Measurements from ENCODE around the gene ABI3BP. TPM values are rescaled to one million over a fixed set of nuclear protein-coding genes. Genes with fewer than 3 reads are reported as not detected.

The ABI3BP gene
- total RNA-seq, 4 donors from 2014 or later, result 7.9 to 32.6 (median 17.6) TPM

- no peak for TF ChIP-seq POLR2AphosphoS5 (IDR thresholded peaks at IDR 0.05)
- no peak for TF ChIP-seq CTCF (IDR thresholded peaks at IDR 0.05)
- TF ChIP-seq EP300 (IDR thresholded peaks at IDR 0.05; ENCODE audit: low read depth), result no peak
- no peak for TF ChIP-seq POLR2A (IDR thresholded peaks at IDR 0.05)
- in situ Hi-C loops (cut with MboI; ENCODE audit: low pct_ligation_motif_present in 1 of 4, low pct_unique_long_range_greater_than_20kb in 1 of 4, low sequenced_read_pairs in 3 of 4) (no loop called here), intact Hi-C loops (cut with DNase I; ENCODE audit: low total_unique reads) (no loop called here)
- Histone ChIP-seq H3K27me3 (no peaks in the 10 kb centered on the region), H3K36me3 (no peaks in the 10 kb centered on the region), H3K27ac (no peak overlapping the region), H3K4me1 (no peaks in the 10 kb centered on the region), H3K4me3 (no peak overlapping the region), H3K9me3 (no peaks in the 10 kb centered on the region)
- 38 to 44% methylated on average over 2 of the region's 2 CpGs for WGBS, 2 donors (ENCODE audit: low coverage in 1 of 2)
- no peak for DNase-seq
Measured at GRCh38 chr3:100831629-100832028, 161.6 kb downstream of the ABI3BP start.

GRCh38 chr3:100830931-100831330, 162.3 kb downstream of the ABI3BP start:
- H3K36me3 ChIP-seq, result no peaks in the 10 kb centered on the region
- no peaks in the 10 kb centered on the region for H3K4me1 ChIP-seq
- no peaks in the 10 kb centered on the region for H3K9me3 ChIP-seq
- H3K4me3 ChIP-seq, result no peak overlapping the region
- intact Hi-C loops (cut with DNase I; ENCODE audit: low total_unique reads), result no loop called here
- TF ChIP-seq POLR2AphosphoS5 (IDR thresholded peaks at IDR 0.05) (no peak), POLR2A (IDR thresholded peaks at IDR 0.05) (no peak), CTCF (IDR thresholded peaks at IDR 0.05) (no peak), EP300 (IDR thresholded peaks at IDR 0.05; ENCODE audit: low read depth) (no peak)
- in situ Hi-C loops (cut with MboI; ENCODE audit: low pct_ligation_motif_present in 1 of 4, low pct_unique_long_range_greater_than_20kb in 1 of 4, low sequenced_read_pairs in 3 of 4), result no loop called here
- no peak for DNase-seq
- no peak overlapping the region for H3K27ac ChIP-seq
- H3K27me3 ChIP-seq, result no peaks in the 10 kb centered on the region

- TF ChIP-seq EP300 (IDR thresholded peaks at IDR 0.05; ENCODE audit: low read depth) (no peak), POLR2A (IDR thresholded peaks at IDR 0.05) (no peak), POLR2AphosphoS5 (IDR thresholded peaks at IDR 0.05) (no peak), CTCF (IDR thresholded peaks at IDR 0.05) (no peak)
- Histone ChIP-seq H3K27ac (no peak overlapping the region), H3K27me3 (no peaks in the 10 kb centered on the region), H3K4me3 (no peak overlapping the region), H3K9me3 (no peaks in the 10 kb centered on the region), H3K36me3 (no peaks in the 10 kb centered on the region), H3K4me1 (no peaks in the 10 kb centered on the region)
- intact Hi-C loops (cut with DNase I; ENCODE audit: low total_unique reads), result no loop called here
- in situ Hi-C loops (cut with MboI; ENCODE audit: low pct_ligation_motif_present in 1 of 4, low pct_unique_long_range_greater_than_20kb in 1 of 4, low sequenced_read_pairs in 3 of 4), result no loop called here
- no peak for DNase-seq
- 17 to 24% methylated on average over 3 of the region's 3 CpGs for WGBS, 2 donors (ENCODE audit: low coverage in 1 of 2)
Measured at GRCh38 chr3:100825574-100825973, 167.6 kb downstream of the ABI3BP start.

- TF ChIP-seq POLR2A (IDR thresholded peaks at IDR 0.05), result no peak
- TF ChIP-seq EP300 (IDR thresholded peaks at IDR 0.05; ENCODE audit: low read depth), result no peak
- no peak for TF ChIP-seq CTCF (IDR thresholded peaks at IDR 0.05)
- intact Hi-C loops (cut with DNase I; ENCODE audit: low total_unique reads), result no loop called here
- in situ Hi-C loops (cut with MboI; ENCODE audit: low pct_ligation_motif_present in 1 of 4, low pct_unique_long_range_greater_than_20kb in 1 of 4, low sequenced_read_pairs in 3 of 4), result no loop called here
- DNase-seq, result no peak
- H3K36me3 ChIP-seq, result no peaks in the 10 kb centered on the region
- H3K4me1 ChIP-seq, result no peaks in the 10 kb centered on the region
- H3K9me3 ChIP-seq, result no peaks in the 10 kb centered on the region
- H3K27ac ChIP-seq, result no peak overlapping the region
- H3K4me3 ChIP-seq, result no peak overlapping the region
- H3K27me3 ChIP-seq, result no peaks in the 10 kb centered on the region
- 79 to 92% methylated on average over 3 of the region's 3 CpGs for WGBS, 2 donors (ENCODE audit: low coverage in 1 of 2)
Measured at GRCh38 chr3:100815583-100815982, 177.6 kb downstream of the ABI3BP start.

All from transverse colon (tissue), 4 donors.